HG03159 (cell line): ENCODE results near the gene RABGEF1.
A peak's percentile ranks its signal among the peaks of the same experiment; 100 is the strongest.
"Not testable (repeated sequence)": the region's sequence is repeated elsewhere in the genome, so short reads cannot be mapped to it uniquely, and the experiment has no call there.

ENCODE experiments used
- ATAC-seq: cut with Tn5 transposase; IDR thresholded peaks from one replicate; pipeline ENCODE4 v1.9.1; 2021; ENCODE audit warnings: mild to moderate bottlenecking, moderate library complexity; ENCODE audit not compliant: unreplicated experiment

Gene RABGEF1

GRCh38 chr7:66807736-66808135 is 67.2 kb downstream of the RABGEF1 start:
- no peak for ATAC-seq

GRCh38 chr7:66810716-66811115 is 70.2 kb downstream of the RABGEF1 start:
- no peak for ATAC-seq

- not testable (repeated sequence) for ATAC-seq
Measured at GRCh38 chr7:66815186-66815875, 74.8 kb downstream of the RABGEF1 start.

GRCh38 chr7:66815951-66816350 is 75.4 kb downstream of the RABGEF1 start:
- ATAC-seq: no peak

GRCh38 chr7:66816658-66817057 is 76.1 kb downstream of the RABGEF1 start:
- ATAC-seq: not testable (repeated sequence)

- not testable (repeated sequence) for ATAC-seq
Measured at GRCh38 chr7:66817208-66817795, 76.8 kb downstream of the RABGEF1 start.

- ATAC-seq: not testable (repeated sequence)
Measured at GRCh38 chr7:66817956-66818355, 77.4 kb downstream of the RABGEF1 start.

GRCh38 chr7:66824041-66824440 is 83.5 kb downstream of the RABGEF1 start:
- no peak for ATAC-seq

GRCh38 chr7:66825538-66825937 is 85.0 kb downstream of the RABGEF1 start:
- not testable (repeated sequence) for ATAC-seq

- no peak for ATAC-seq
Measured at GRCh38 chr7:66826649-66827048, 86.1 kb downstream of the RABGEF1 start.

GRCh38 chr7:66830976-66831375 is 90.4 kb downstream of the RABGEF1 start:
- not testable (repeated sequence) for ATAC-seq

GRCh38 chr7:66832531-66833351 is 92.2 kb downstream of the RABGEF1 start:
- no peak for ATAC-seq

GRCh38 chr7:66837007-66837406 is 96.5 kb downstream of the RABGEF1 start:
- no peak for ATAC-seq

- no peak for ATAC-seq
Measured at GRCh38 chr7:66837661-66838060, 97.1 kb downstream of the RABGEF1 start.

- no peak for ATAC-seq
Measured at GRCh38 chr7:66839814-66840213, 99.3 kb downstream of the RABGEF1 start.

GRCh38 chr7:66840316-66840715 is 99.8 kb downstream of the RABGEF1 start:
- no peak for ATAC-seq

GRCh38 chr7:66841898-66842297 is 101.4 kb downstream of the RABGEF1 start:
- ATAC-seq: no peak

GRCh38 chr7:66843492-66843891 is 103.0 kb downstream of the RABGEF1 start:
- ATAC-seq: not testable (repeated sequence)

- peak; percentile 93 for ATAC-seq
Measured at GRCh38 chr7:66844552-66845378, 104.2 kb downstream of the RABGEF1 start.

GRCh38 chr7:66845379-66846095 is 105.0 kb downstream of the RABGEF1 start:
- ATAC-seq: no peak
